ENCODE results near the gene CLSTN2. TPM values are rescaled to one million over a fixed set of nuclear protein-coding genes. Genes with fewer than 3 reads are reported as not detected.

The CLSTN2 gene
- total and polyA plus RNA-seq, 2 of the 13 experiments (the other 11 are each of a cell fraction or from before 2014, with no cell fraction given), result not detected

- CTCF ChIA-PET (ENCODE audit: low intra/inter-chr PET ratio, low total read pairs), result no interaction called here
- H3K27me3 ChIP-seq (ENCODE audit: control insufficient read depth in 1 of 2, insufficient read depth in 2 of 2, low read length in 2 of 2), result no peaks in the 10 kb centered on the region
- intact Hi-C loops (cut with micrococcal nuclease; ENCODE audit: unreplicated experiment) (no loop called here), in situ Hi-C loops (cut with HindIII; ENCODE audit: extremely low pct_ligation_motif_present, low pct_unique_long_range_greater_than_20kb) (no loop called here)
- no peaks in the 10 kb centered on the region for H3K4me1 ChIP-seq (ENCODE audit: insufficient read depth, low read length)
- POLR2A ChIA-PET, result no interaction called here
- BruUV-seq (replicated peaks), result no TSS peak
- H3K36me3 ChIP-seq (replicated peaks in 1 of 2; ENCODE audit: control insufficient read depth in 1 of 2, insufficient read depth in 2 of 2, low read length in 2 of 2), result no peaks in the 10 kb centered on the region
- DNase-seq (ENCODE audit: low spot score), result no peak
- WGBS (ENCODE audit: low lambda C conversion rate), result 49% methylated on average over 5 of the region's 5 CpGs
- no peak for FAIRE-seq
- no peak overlapping the region for H3K4me2 ChIP-seq (ENCODE audit: low read depth, low read length)
- no peak for ATAC-seq
- no peaks in the 10 kb centered on the region for H4K20me1 ChIP-seq (ENCODE audit: insufficient read depth, low read length)
- no peak overlapping the region for H3K4me3 ChIP-seq (replicated peaks in 1 of 3; ENCODE audit: insufficient read depth in 1 of 3, low read depth in 2 of 3, low read length in 3 of 3)
- H3K9me3 ChIP-seq (ENCODE audit: low read length), result no peaks in the 10 kb centered on the region
- no peak overlapping the region for H3K9ac ChIP-seq (ENCODE audit: insufficient read depth, low read depth, low read length)
- H2AFZ ChIP-seq (ENCODE audit: low read length), result no peak overlapping the region
- TF ChIP-seq GTF3A (CRISPR knock-in tag; conservative IDR thresholded peaks at IDR 0.05) (no peak), HCFC1 (IDR thresholded peaks at IDR 0.05; ENCODE audit: low read depth, low read length) (no peak), ZNF761 (CRISPR knock-in tag; conservative IDR thresholded peaks at IDR 0.05) (no peak), PITX1 (CRISPR knock-in tag; IDR thresholded peaks at IDR 0.05) (no peak), STAT6 (CRISPR knock-in tag; IDR thresholded peaks at IDR 0.05; ENCODE audit: borderline replicate concordance) (no peak), HOXA5 (CRISPR knock-in tag; IDR thresholded peaks at IDR 0.05) (no peak), ETV6 (CRISPR knock-in tag; conservative IDR thresholded peaks at IDR 0.05) (no peak), PHF21A (CRISPR knock-in tag; IDR thresholded peaks at IDR 0.05) (no peak), SOX13 (IDR thresholded peaks at IDR 0.05) (no peak), SOX13 (CRISPR knock-in tag; conservative IDR thresholded peaks at IDR 0.05 in 1 of 2, IDR thresholded peaks at IDR 0.05 in 1 of 2) (no peak), ELK4 (CRISPR knock-in tag; IDR thresholded peaks at IDR 0.05; ENCODE audit: borderline replicate concordance) (no peak), EZH2 (conservative IDR thresholded peaks at IDR 0.05; ENCODE audit: low read depth, low read length) (no peak), ETV5 (CRISPR knock-in tag; IDR thresholded peaks at IDR 0.05; ENCODE audit: borderline replicate concordance) (no peak)
- H3K27ac ChIP-seq (ENCODE audit: extremely low read length, insufficient read depth, low read length), result no peak overlapping the region
- no peaks in the 10 kb centered on the region for H3K79me2 ChIP-seq (ENCODE audit: insufficient read depth, low read length)
Measured at GRCh38 chr3:140576449-140576848, 641.5 kb downstream of the CLSTN2 start.
